GM12892 (cell line): ENCODE measurements around the gene CHRDL1.

Source experiments
- POLR2A ChIP-seq: IDR thresholded peaks from 2 replicates; pipeline ENCODE4 v1.6.1; 2011; ENCODE audit warnings: low read depth, low read length, control low read depth
- TAF1 ChIP-seq: IDR thresholded peaks from 2 replicates; pipeline ENCODE4 v1.6.1; 2011; ENCODE audit warnings: low read depth, mild to moderate bottlenecking, control low read depth, low read length, borderline replicate concordance

GRCh38 chrX:110794601-110795000 is 1.0 kb downstream of the CHRDL1 start:
- TF ChIP-seq TAF1 (no peak), POLR2A (no peak)
